Measurements from ENCODE around the gene ZRANB3.

The ZRANB3 gene

GRCh38 chr2:135179689-135180088, 351.3 kb downstream of the ZRANB3 start:
- no peak for TF ChIP-seq POLR2A (IDR thresholded peaks at IDR 0.05; ENCODE audit: low read depth, low read length)
- DNase-seq (ENCODE audit: insufficient read length, low spot score) (no peak), FAIRE-seq (no peak)

GRCh38 chr2:135175177-135175576, 355.8 kb downstream of the ZRANB3 start:
- no peak for FAIRE-seq
- no peak for TF ChIP-seq POLR2A (IDR thresholded peaks at IDR 0.05; ENCODE audit: low read depth, low read length)

GRCh38 chr2:135174810-135175093, 356.3 kb downstream of the ZRANB3 start:
- FAIRE-seq (no peak), DNase-seq (ENCODE audit: insufficient read length, low spot score) (no peak)
- TF ChIP-seq POLR2A (IDR thresholded peaks at IDR 0.05; ENCODE audit: low read depth, low read length) = no peak

More at GRCh38 chr2:135175177-135175576, 355.8 kb downstream of the ZRANB3 start:
- no peak for DNase-seq (ENCODE audit: insufficient read length, low spot score)

- FAIRE-seq (no peak), DNase-seq (ENCODE audit: insufficient read length, low spot score) (no peak)
- TF ChIP-seq POLR2A (IDR thresholded peaks at IDR 0.05; ENCODE audit: low read depth, low read length) = no peak
These were observed 356.8 kb downstream of the ZRANB3 start for GRCh38 chr2:135174049-135174809.

- FAIRE-seq (no peak), DNase-seq (ENCODE audit: insufficient read length, low spot score) (no peak)
- TF ChIP-seq POLR2A (IDR thresholded peaks at IDR 0.05; ENCODE audit: low read depth, low read length) = no peak
These were observed 360.9 kb downstream of the ZRANB3 start for GRCh38 chr2:135169900-135170753.

GRCh38 chr2:135168204-135168856, 362.7 kb downstream of the ZRANB3 start:
- no peak for TF ChIP-seq POLR2A (IDR thresholded peaks at IDR 0.05; ENCODE audit: low read depth, low read length)
- DNase-seq (ENCODE audit: insufficient read length, low spot score) (no peak), FAIRE-seq (no peak)

- no peak for DNase-seq (ENCODE audit: insufficient read length, low spot score)
- FAIRE-seq = no peak
- no peak for TF ChIP-seq POLR2A (IDR thresholded peaks at IDR 0.05; ENCODE audit: low read depth, low read length)
These were observed 363.7 kb downstream of the ZRANB3 start for GRCh38 chr2:135167273-135167672.

GRCh38 chr2:135164431-135164830, 366.6 kb downstream of the ZRANB3 start:
- FAIRE-seq = peak; percentile 99
- TF ChIP-seq POLR2A (IDR thresholded peaks at IDR 0.05; ENCODE audit: low read depth, low read length) = no peak

GRCh38 chr2:135163901-135164300, 367.1 kb downstream of the ZRANB3 start:
- FAIRE-seq (no peak), DNase-seq (ENCODE audit: insufficient read length, low spot score) (no peak)
- no peak for TF ChIP-seq POLR2A (IDR thresholded peaks at IDR 0.05; ENCODE audit: low read depth, low read length)

More at GRCh38 chr2:135164431-135164830, 366.6 kb downstream of the ZRANB3 start:
- peak; percentile 57 for DNase-seq (ENCODE audit: insufficient read length, low spot score)

GRCh38 chr2:135163306-135163705, 367.7 kb downstream of the ZRANB3 start:
- peak; percentile 48 for FAIRE-seq
- TF ChIP-seq POLR2A (IDR thresholded peaks at IDR 0.05; ENCODE audit: low read depth, low read length) = no peak
- DNase-seq (ENCODE audit: insufficient read length, low spot score) = no peak

GRCh38 chr2:135162786-135163185, 368.2 kb downstream of the ZRANB3 start:
- FAIRE-seq (no peak), DNase-seq (ENCODE audit: insufficient read length, low spot score) (no peak)
- no peak for TF ChIP-seq POLR2A (IDR thresholded peaks at IDR 0.05; ENCODE audit: low read depth, low read length)

GRCh38 chr2:135162377-135162776, 368.6 kb downstream of the ZRANB3 start:
- FAIRE-seq (no peak), DNase-seq (ENCODE audit: insufficient read length, low spot score) (no peak)
- TF ChIP-seq POLR2A (IDR thresholded peaks at IDR 0.05; ENCODE audit: low read depth, low read length) = no peak

GRCh38 chr2:135159191-135159590, 371.8 kb downstream of the ZRANB3 start:
- FAIRE-seq (no peak), DNase-seq (ENCODE audit: insufficient read length, low spot score) (no peak)
- TF ChIP-seq POLR2A (IDR thresholded peaks at IDR 0.05; ENCODE audit: low read depth, low read length) = no peak

- FAIRE-seq (no peak), DNase-seq (ENCODE audit: insufficient read length, low spot score) (no peak)
- TF ChIP-seq POLR2A (IDR thresholded peaks at IDR 0.05; ENCODE audit: low read depth, low read length) = no peak
These were observed 373.2 kb downstream of the ZRANB3 start for GRCh38 chr2:135157856-135158255.

All from H54 (cell line).